Activated CD8-positive, alpha-beta memory T cell treated with anti-CD3 and anti-CD28 coated beads, Interleukin-2, amount 50 U/mL, for 24 hours (primary cell): ENCODE measurements around the gene MED29.
"Not testable (repeated sequence)": the region's sequence is repeated elsewhere in the genome, so short reads cannot be mapped to it uniquely, and the experiment has no call there.

Source experiments
- DNase-seq: peaks from one replicate; pipeline ENCODE4 v3.0.0-alpha.2; 2020; ENCODE audit errors: extremely low read depth

The MED29 gene

DNA sequence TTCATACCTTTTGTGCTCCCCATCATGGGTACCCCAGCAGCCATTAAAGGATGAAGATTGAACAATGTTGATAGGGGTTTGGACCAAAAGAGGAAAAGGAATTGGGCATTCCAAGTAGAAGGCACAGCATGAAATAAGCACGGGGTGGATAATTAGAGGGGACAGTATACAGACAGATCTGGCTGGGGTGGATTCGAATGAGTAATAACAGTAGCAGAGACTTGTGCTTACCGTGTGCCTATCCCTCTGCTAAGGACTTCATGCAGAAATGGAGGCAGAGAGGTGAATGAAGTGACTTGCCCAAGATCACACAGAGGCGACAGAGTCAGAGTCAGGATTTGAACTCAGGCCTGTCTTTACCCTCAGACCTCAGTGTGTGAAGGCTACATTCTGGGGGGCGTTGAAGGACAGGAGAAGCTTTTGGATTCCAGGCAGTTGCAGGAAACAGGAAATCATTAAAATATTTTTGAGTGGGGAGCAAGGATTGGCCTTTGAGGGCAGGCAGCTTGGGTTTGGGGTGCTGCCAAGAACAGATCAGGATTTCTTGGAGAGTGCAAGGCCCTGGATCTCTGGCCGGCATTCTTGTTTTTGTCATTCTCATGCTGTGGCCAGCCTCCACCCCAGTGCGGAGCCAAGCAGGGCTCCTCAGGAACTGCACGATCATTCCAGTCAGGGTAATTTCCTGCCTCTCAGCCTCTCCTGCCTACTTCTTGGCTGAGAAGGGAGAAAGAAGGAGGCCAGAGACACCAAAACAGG, 19.0 kb upstream of the MED29 start:
- DNase-seq: no peak

DNA sequence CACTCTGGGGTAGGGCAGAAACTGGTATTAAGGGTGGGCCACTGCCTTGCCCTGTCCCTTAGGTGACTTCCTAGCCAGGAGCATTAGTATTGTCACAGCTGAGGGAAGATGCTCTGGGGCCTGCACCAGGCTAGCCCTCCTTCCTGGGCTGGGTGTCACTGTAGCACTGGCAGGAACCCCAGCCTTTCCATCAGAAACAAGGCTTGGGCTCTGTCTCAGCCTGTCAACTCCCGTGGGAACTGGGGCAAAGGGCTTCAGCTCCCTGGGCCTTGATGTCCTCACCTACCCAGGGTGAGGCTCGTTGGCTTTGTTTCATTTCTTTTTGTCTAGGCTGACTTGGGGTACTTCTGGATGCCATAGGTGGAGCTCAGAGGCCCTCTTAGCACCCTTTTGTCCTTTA, 18.2 kb upstream of the MED29 start:
- no peak for DNase-seq

DNA sequence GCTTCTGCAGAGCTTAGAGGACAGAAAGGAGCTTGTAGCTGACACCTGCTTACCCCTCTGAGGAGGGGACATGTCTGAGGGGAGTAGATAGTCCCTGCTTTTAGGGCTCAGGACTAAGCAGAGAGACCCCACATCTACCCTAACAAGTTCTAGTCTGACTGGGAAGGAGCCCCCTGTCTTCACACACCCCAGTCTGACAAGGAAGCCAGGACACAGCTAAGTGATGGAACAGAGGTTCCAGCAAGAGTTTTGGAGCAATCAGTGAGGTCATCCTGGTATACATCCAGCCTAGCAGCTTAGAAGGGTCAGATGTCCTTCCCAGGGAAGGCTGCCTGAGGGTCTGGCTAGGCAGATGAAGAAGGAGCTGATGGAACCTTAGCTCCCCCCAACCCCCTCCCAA, 15.2 kb upstream of the MED29 start:
- no peak for DNase-seq

DNA sequence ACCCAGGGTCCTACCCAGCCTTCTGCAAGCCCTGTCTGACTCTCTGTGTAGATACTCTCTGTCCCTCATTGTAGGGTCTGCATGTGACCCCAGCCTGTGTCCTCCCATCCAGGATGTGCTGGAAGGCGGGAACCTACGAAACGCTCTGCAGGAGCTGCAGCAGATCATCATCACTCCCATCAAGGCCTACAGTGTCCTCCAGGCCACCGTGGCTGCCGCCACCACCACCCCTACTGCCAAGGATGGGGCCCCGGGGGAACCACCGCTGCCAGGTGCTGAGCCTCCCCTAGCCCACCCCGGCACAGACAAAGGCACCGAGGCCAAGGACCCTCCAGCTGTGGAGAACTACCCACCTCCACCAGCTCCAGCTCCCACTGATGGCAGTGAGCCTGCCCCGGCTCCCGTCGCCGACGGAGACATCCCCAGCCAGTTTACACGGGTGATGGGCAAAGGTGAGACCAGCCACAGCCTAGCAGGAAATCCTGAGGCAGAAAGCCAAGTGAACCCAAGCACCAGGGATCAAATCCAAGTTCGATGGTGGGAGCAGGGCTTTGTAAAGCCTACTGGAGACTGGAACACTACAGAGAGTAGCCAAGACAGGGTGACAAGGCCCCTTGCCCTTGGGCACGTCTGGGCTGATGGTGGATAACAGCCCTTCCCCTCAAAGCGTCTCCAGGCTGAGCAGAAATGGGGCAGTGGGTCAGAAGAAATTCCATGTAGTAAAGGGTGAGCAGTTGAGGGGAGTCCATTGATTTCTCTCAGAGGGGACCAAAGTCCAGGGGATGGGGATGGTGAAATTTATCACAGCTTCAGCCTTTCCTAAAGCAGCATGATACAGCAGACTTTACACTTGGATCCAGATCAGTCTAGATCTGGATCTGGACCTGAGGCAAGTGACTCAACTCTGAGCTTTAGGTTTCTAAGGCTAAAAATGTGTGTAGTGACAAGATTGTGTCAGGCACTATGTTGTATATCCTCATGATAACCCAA, 13.5 kb upstream of the MED29 start:
- no peak for DNase-seq

DNA sequence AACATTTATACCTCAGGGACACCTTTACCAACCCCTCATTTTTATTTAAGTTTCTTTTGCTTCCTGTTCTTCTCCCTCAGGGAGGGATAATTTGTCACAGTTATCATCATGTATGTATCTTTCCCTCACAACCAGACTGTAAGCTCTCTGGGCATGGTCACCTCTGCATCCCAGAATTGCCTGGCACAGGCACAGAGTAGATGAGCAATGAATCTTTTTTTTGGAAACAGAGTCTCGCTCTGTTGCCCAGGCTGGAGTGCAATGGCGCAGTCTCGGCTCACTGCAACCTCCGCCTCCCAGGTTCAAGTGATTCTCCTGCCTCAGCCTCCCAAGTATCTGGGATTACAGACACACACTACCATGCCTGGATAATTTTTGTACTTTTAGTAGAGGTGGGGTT, 11.8 kb upstream of the MED29 start:
- not testable (repeated sequence) for DNase-seq

DNA sequence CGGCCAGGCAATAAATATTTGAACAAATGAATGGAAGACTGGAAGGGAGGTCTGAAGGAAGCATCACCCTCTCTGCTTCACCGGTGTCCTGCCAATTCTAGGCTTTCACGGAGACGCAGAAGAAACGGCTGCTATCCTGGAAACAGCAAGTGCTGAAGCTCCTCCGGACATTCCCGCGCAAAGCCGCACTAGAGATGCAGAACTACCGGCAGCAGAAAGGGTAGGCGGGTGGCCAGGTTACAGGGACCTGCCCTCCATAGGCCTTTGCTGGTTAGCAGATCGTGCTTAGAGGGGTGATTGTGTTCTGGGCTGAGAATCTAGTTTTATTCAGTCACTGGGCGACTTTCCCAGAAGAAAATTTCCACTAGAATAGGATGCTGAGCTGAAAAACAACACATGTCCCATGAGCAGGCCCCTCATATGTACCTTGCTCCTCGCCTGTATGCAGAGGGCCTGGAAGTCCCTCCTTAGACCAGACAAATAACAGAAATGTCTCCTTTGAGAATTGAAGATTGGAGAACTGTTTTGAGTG, 11.2 kb upstream of the MED29 start:
- DNase-seq: no peak

DNA sequence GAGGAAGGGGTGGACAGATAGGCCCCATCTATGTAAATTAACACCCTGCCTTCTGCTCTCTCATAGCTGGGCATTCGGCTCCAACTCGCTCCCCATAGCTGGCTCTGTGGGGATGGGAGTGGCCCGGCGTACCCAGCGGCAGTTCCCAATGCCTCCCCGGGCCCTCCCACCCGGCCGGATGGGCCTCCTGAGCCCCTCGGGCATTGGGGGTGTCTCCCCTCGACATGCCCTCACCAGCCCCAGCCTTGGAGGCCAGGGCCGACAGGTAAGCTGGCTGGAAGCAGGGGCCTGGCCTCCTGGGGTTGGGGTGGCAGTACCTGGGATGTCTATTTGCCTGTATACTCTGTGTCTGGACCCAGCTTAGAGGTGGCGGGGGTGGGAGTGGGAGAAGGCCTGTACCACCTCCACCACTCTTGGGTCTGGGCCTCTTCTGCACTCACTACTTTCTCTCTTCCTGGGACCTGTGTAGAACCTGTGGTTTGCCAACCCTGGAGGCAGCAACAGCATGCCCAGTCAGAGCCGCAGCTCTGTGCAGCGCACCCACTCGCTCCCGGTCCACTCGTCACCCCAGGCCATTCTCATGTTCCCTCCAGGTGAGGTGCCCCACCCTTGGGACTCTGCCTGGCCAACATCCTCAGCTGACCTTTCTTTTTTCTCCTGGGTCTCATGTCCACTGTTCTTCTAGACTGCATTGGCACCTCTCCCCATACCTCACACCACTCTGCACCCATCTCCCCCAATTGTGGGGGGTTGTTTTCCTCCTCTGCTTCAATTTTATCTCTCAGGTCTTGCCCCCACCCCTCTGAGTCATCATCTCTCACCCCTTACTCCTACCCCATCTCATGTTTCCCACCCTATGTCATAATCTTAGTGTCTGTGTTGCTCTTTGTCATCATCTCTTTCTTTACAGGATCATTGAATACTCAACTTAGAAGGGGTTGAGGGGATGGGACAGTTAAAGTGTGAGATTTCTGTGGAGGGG, 10.4 kb upstream of the MED29 start:
- DNase-seq: no peak

DNA sequence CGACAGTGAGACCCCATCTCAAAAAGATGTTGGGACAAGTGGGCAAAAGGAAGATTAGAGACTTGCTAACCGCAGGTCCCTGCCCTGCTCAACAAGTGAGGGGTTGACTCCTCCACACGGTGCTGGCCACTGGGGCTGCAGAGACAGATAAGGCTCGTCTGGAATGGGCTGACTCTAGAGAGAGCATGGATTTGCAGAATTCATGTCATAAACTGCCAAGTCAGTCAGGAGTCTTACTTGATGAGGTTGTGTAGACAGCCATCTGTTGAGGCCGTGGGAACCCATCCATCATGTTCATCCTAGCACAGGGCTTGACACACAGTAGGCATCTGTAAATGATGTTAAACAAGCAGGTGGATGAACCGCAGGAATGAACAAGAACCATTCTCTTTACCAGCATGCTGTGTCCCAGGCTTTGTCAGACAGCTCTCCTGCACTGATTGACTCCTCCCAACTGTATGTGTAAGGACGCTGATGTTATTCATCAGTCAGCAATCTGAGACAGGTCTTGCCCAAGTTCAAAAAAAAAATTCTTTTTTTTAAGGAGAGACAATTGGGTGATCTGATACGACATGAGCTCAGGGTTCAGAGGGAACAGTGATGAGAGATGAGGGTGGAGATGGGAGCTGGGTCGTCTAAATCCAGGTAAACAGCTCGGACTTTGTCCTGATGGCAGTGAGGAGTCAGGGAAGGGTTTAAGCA, 9.1 kb upstream of the MED29 start:
- DNase-seq: no peak

DNA sequence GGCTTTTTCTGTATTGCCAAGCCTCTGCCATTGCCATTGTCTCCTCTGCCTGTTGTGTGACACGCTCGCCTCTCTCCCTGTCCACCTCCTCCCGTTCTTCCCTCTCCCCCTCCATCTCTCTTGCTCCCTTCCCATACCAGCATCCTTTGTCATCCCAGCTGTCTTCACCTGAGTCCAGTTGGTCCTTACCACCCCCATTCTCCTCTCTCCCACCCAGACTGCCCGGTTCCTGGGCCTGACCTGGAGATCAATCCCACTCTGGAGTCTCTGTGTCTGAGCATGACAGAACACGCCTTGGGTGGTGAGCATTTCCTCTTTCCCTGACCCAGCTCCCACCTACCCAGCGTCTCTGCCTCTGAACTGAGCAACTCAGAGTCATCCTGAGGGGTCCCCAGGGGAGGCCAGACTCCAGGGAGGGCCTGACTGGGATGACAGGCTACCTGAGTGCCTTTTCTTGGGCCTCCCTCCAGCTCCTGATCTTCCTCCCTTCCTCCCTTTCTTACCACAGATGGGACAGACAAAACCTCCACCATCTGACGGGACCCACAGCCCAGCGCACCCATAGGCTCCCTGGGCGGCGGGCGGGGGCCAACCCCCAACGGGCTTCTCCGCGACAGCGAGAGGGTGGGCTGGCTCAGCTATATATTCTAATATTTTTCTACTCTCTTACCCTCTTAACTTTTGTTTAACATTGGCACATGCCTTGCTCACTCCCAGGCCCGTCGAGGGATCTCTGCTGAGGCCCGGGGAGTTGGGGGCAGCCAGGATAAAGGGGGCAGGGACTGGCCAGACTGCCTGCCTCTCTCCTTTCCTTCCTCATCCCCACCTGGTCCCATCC, 8.0 kb upstream of the MED29 start:
- no peak for DNase-seq

DNA sequence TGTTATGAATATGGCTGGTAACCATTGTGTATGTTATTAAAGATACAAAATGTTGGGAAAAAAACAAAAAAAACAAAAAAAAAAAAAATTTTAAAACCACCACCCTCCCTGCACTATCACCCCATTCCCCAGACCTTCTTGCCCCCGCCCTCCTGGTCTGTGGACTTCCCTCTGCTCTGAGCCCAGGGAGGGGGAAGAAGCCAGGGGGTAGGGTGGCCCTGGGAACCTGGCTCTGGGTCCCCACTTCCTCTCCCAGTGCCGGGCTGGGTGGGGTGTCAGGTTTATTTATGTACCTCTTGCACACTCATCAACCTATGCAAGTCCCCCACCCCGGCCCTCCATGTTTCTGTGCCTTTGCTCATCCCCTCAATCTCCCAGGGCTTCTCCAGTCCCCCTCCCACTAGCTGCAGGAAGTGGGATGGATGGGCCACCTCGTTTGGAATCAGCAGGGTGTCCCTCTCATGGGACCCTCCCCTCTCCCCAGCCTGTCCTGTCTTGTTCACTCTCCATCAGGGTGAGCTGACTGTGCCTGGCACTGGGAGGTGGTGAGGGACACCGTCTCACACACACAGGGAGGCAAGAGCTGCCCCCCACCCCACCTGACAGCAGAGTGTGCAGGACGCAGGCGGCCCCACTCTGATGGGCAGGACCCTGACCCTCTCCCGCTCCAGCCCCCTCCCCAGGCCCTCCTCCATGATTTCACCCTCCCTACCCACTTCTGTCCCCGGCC, 6.2 kb upstream of the MED29 start:
- no peak for DNase-seq

DNA sequence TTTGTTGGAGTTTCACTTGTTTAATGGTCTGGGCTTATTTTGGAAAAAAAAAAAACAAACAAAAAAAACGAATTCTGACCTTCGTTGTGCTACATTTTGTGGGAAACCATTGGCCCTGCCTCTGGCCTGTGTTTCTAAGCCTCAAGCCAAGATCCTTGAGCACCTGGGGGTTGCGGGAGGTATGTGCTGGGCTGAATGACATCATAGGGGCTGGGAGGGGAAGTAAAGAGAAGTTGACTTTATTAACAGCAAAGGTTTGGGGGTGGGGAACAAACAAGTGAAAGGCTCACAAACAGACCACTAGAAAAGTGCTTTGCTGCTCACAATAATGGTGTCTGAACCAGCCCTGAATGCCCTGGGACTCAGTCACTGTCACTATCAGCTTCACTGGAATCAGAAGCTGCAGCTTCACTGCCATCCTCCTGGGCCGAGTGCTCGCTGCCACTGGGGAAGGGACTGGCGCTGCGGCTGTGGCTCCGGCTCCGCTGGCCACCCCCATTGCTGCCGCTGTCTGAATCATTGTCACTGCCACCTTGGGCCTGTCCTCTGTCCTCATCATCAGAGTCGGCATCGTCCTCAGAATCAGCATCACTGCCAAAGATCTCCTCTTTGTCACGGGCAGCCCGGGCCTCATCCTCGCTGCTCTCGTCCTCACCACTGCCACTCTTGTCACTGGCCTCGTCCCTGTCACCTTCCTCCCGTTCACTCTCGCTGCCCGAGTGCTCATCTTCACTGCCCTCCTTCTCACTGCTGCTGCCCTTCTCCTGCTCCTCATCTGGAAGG, 5.4 kb upstream of the MED29 start:
- DNase-seq: no peak

DNA sequence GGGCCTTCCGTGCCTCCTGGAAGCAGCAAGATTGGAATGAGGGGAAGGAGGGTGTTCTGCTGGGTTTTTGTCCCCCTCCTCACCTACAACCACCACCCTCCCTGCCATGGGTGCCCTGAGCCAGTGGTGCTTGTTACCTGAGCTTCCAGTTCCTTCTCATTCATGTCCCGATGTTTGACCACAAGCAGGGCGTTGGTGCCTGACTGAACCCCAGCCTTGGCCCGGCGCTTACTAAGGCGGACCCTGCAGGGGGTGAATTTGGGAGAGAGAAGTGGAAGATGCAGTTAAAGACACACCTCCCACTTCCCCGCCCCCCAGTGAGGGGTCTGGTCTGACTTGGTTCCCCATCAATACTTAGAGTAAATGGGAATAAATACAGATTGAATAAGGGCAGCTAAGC, 4.6 kb upstream of the MED29 start:
- no peak for DNase-seq

DNA sequence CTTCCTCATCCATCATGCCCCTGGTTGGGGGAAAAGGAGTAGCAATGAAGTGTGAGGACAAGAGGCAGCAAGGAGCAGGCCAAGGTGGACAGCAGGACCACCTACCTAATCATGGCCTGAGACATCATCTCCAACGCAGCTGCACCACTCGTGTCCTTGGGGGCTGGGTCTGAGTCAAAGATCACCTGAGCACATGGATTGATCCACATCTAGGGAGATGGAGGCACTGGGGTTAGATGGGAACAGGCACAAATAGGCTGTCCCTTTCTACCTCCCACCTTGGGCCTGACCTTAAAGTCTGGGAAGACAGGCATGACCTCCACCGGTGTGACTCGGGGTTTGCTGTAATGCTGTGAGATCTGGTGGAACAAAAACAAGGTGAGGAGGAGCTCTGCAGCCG, 2.5 kb upstream of the MED29 start:
- DNase-seq: no peak

DNA sequence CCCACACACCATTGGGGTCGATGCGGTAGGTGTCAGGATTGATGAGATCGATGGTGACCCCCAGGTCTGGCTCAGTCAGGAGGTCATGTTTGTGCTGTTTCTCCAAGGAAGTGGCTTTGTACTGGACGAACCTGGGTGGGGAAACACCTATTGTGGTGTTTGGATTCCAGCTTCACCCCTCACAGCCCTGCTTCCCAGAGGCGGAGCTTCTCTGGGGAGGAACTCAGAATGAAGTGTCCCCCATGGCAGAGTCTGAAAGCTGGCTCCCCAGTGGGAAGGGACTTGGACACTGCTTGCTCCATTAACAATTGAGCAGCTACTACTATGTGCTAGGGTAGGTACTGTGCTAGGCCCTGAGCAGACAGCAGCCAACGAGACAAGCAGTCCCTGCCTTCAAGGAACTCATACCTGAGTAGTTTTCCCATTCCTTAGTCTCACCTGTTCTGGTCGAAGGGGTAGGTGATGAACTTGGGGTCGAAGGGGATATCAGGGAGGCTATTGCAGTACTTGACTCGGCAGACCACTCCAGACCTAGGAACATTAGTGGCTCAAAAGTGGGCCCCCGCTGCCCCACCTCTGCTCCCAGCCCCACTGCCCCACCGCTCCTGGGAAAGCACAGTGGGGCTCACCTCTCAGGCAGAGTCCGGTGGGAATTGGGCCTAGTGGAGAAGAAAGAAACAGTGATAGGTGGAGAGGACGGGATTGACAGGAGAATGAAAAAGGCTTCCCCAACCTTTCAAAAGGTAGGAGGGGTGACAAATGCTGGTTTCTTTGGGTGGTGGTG, 1.4 kb upstream of the MED29 start:
- no peak for DNase-seq

DNA sequence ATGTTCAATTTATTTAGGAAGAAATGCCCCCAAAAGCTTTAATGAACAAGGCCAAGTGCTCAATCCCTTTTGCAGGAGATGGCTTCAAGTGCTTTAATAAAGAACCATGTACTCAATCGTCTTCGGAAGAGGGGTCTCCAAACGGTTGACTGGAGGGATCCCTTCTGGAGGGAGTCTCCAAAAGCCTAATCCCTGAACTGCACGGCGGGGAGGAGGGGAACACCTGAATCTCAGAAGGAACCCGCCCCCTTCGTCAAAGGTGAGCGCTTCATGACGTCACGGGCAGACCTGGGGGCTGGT, 777 bp upstream of the MED29 start:
- no peak for DNase-seq

DNA sequence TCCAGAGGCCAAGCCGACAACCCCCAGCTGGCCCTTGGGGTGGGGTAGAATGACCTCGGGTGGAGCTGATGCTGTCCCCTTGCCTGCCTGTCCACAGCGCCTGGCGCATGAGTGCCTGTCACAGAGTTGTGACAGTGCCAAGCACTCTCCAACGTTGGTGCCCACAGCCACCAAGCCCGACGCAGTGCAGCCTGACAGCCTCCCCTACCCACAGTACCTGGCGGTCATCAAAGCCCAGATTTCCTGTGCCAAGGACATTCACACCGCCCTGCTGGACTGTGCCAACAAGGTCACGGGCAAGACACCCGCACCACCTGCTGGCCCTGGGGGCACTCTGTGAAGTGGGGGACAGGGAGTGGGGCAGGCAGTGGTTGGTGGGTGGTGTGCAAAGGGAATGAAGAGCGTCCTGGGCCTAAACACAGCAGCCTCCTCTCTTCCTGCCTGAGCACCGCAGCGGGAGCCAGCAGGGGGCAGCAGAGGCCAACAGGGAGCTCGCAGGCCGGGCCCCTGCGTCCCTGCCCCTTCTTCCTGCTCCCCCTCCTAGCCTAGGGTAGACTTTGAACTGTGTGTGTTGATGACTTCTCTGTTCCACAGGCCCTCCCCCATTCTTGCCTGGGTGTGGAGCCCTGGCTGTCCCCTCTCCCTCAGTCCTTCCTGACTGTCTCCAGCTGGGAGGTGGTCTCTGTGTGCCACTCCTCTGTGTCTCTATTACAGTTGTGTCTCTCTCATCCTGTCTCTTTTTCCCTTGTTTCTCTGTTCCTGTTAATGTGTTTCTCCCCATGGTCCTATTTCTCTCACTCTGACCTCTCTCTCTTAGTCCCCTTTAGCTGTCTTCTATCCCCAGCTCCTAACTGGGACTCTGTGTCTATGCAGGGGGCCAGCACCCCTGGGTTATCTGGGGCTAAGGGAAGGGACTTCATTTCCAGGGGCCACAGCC, 6.5 kb downstream of the MED29 start:
- peak; percentile 81 for DNase-seq
